Measurements from ENCODE around the gene PHF14.

DNA sequence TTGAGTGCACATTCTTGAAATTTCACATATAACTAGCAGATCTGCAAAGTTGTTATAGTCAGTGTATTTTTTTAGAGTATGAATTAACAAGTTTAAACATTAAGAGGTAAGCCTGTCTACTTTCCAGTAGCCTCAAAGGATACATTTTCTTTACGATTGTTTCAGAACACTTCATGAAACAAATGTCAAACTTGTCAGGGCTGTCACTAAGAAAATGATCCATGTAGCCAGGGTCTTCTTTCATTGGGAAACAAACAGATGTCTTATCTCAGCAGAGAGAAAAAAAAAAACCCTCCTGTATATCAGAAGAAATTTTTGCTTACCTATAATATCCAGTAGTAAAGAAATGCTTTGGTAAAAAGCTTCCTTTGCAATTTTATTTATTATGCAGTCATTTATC, 192.4 kb downstream of the PHF14 start:
- TF ChIP-seq POLR2A (IDR thresholded peaks at IDR 0.05; ENCODE audit: low read length) (no peak), GATA1 (IDR thresholded peaks at IDR 0.05; ENCODE audit: low read depth, low read length) (no peak)
